Transverse colon (tissue), 4 donors: Measurements from ENCODE around the gene SPACA1.

Experiments used
- CTCF ChIP-seq, 5 experiments: fragments of 200-600 bp in 3 of 5; fragments of 450-650 bp in 2 of 5; sonication (generic) in 3 of 5; IDR thresholded peaks; 1 replicate in 2 of 5; 2 replicates in 3 of 5; pipeline ENCODE4 v1.5.1; 2016 to 2017; ENCODE audit warnings: antibody characterized with exemption in 5 of 5, inconsistent platforms in 3 of 5, mild to moderate bottlenecking in 2 of 5, moderate library complexity in 1 of 5
- EP300 ChIP-seq: sonication (generic); formaldehyde crosslinking; IDR thresholded peaks from one replicate; pipeline ENCODE4 v1.6.1; 2017; ENCODE audit warnings: antibody characterized with exemption, low read depth
- POLR2A ChIP-seq: fragments of 450-650 bp; IDR thresholded peaks from one replicate; pipeline ENCODE4 v1.6.1; 2016; ENCODE audit warnings: antibody characterized with exemption, mild to moderate bottlenecking, moderate library complexity
- POLR2AphosphoS5 ChIP-seq, 3 donors: sonication (generic); formaldehyde crosslinking; IDR thresholded peaks; one replicate each; pipeline ENCODE4 v1.6.1; 2016; ENCODE audit warnings: antibody characterized with exemption in 3 of 3

GRCh38 chr6:88044530-88044929, 3.1 kb upstream of the SPACA1 start:
- TF ChIP-seq CTCF (IDR thresholded peaks at IDR 0.05) (no peak), POLR2AphosphoS5 (IDR thresholded peaks at IDR 0.05) (no peak), EP300 (no peak), POLR2A (no peak)
